Mesothelial cell of epicardium (in vitro differentiated cells): ENCODE measurements around the gene ADAMTS13. TPM values are rescaled to one million over a fixed set of nuclear protein-coding genes. Genes with fewer than 3 reads are reported as not detected.

Source experiments
- DNase-seq, 2 experiments: peaks; one replicate each; pipeline ENCODE4 v3.0.0; 2021; ENCODE audit warnings: low spot score in 2 of 2; ENCODE audit not compliant: unreplicated experiment in 2 of 2
- H3K27ac Mint-ChIP-seq: 2 replicates; pipeline ENCODE4 v1.8.0; 2021; ENCODE audit warnings: mixed read lengths
- H3K27me3 Mint-ChIP-seq: 2 replicates; pipeline ENCODE4 v1.8.0; 2021; ENCODE audit warnings: low read depth, mixed read lengths
- H3K36me3 Mint-ChIP-seq: 2 replicates; pipeline ENCODE4 v1.8.0; 2021; ENCODE audit warnings: mixed read lengths
- H3K4me1 Mint-ChIP-seq: 2 replicates; pipeline ENCODE4 v1.8.0; 2021; ENCODE audit warnings: mixed read lengths
- H3K4me3 Mint-ChIP-seq: 2 replicates; pipeline ENCODE4 v1.8.0; 2021; ENCODE audit warnings: mild to moderate bottlenecking, moderate library complexity, mixed read lengths
- H3K9me3 Mint-ChIP-seq: 2 replicates; pipeline ENCODE4 v1.8.0; 2021; ENCODE audit warnings: mixed read lengths
- CTCF ChIP-seq: fragments of 200-600 bp; sonication (generic); IDR thresholded peaks from one replicate; pipeline ENCODE4 v1.5.0; 2021; ENCODE audit warnings: antibody characterized with exemption; ENCODE audit not compliant: unreplicated experiment
- total RNA-seq: library from RNA; stranded (reverse); gene quantifications from 3 replicates; pipeline ENCODE4 v1.2.1, GENCODE V29; 2021

ADAMTS13 gene
- total RNA-seq, 1 donor from 2014 or later: 21.3 TPM

- H3K27me3 Mint-ChIP-seq: peaks cover 5% of the 10 kb centered on the region
- no peak for DNase-seq
- H3K27ac Mint-ChIP-seq: no peak overlapping the region
- no peaks in the 10 kb centered on the region for H3K9me3 Mint-ChIP-seq
- H3K36me3 Mint-ChIP-seq: peaks cover 3% of the 10 kb centered on the region
- H3K4me3 Mint-ChIP-seq: no peak overlapping the region
- TF ChIP-seq CTCF: no peak
- peaks cover 4% of the 10 kb centered on the region for H3K4me1 Mint-ChIP-seq
Measured at GRCh38 chr9:133474853-133475252, 52.7 kb downstream of the ADAMTS13 start.

GRCh38 chr9:133475292-133476012, 53.3 kb downstream of the ADAMTS13 start:
- Mint-ChIP-seq H3K4me3 (no peak overlapping the region), H3K27me3 (peaks cover 7% of the 10 kb centered on the region), H3K36me3 (peaks cover 3% of the 10 kb centered on the region), H3K9me3 (no peaks in the 10 kb centered on the region), H3K4me1 (peaks cover 5% of the 10 kb centered on the region), H3K27ac (no peak overlapping the region)
- no peak for DNase-seq
- TF ChIP-seq CTCF: no peak

GRCh38 chr9:133476036-133476931, 54.1 kb downstream of the ADAMTS13 start:
- H3K27me3 Mint-ChIP-seq: peaks cover 8% of the 10 kb centered on the region
- no peak for DNase-seq
- TF ChIP-seq CTCF: no peak
- no peak overlapping the region for H3K27ac Mint-ChIP-seq
- peaks cover 3% of the 10 kb centered on the region for H3K36me3 Mint-ChIP-seq
- H3K9me3 Mint-ChIP-seq: no peaks in the 10 kb centered on the region
- no peak overlapping the region for H3K4me3 Mint-ChIP-seq
- peaks cover 5% of the 10 kb centered on the region for H3K4me1 Mint-ChIP-seq

- H3K27me3 Mint-ChIP-seq: peaks cover 10% of the 10 kb centered on the region
- H3K36me3 Mint-ChIP-seq: peaks cover under 1% of the 10 kb centered on the region
- H3K9me3 Mint-ChIP-seq: no peaks in the 10 kb centered on the region
- peaks cover 5% of the 10 kb centered on the region for H3K4me1 Mint-ChIP-seq
- no peak for TF ChIP-seq CTCF
- DNase-seq: no peak
- no peak overlapping the region for H3K27ac Mint-ChIP-seq
- no peak overlapping the region for H3K4me3 Mint-ChIP-seq
Measured at GRCh38 chr9:133476941-133477340, 54.8 kb downstream of the ADAMTS13 start.

GRCh38 chr9:133477461-133477860, 55.3 kb downstream of the ADAMTS13 start:
- peak overlapping the region; percentile 33 for H3K4me3 Mint-ChIP-seq
- peaks cover 5% of the 10 kb centered on the region for H3K4me1 Mint-ChIP-seq
- H3K9me3 Mint-ChIP-seq: no peaks in the 10 kb centered on the region
- no peaks in the 10 kb centered on the region for H3K36me3 Mint-ChIP-seq
- no peak overlapping the region for H3K27ac Mint-ChIP-seq
- H3K27me3 Mint-ChIP-seq: peaks cover 10% of the 10 kb centered on the region
- DNase-seq: no peak
- no peak for TF ChIP-seq CTCF
